ENCODE measurements around the gene NSMCE1.

Gene NSMCE1

GRCh38 chr16:27189335-27189972 is 79.1 kb downstream of the NSMCE1 start:
- DNase-seq = no peak

DNA sequence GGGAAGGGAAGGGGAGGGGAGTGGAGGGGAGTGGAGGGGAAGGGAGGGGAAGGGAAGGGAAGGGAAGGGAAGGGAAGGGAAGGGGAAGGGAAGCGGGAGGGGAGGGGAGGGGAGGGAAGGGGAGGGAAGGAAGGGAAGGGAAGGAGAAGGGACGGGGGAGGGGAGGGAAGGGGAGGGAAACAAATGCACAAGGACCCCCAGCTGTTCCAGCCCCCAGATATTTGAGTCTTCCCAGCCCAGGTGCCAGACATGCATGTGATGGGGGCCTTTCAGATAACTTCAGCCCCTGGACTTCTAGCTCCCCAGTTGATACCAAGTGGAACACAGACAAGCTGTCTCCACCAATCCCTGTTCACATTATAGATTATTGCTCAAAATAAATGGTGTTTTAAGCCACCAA is 79.9 kb downstream of the NSMCE1 start:
- no peak for DNase-seq

DNA sequence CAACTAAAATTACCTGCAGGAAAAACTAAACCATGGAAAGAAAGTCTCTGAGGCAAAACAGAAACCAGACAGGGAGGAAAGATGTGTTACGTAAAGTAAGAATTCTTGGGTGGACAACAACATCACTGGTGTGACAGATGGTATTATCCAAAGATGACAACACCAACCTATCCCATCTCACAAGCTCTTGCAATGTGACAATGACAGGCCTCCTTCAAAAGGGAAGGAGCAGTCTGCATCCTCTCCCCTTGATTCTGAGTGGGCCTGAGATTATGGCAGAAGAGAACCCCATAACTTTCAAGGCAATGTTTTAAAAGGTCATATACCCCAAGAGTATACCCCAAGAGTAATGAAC is 82.8 kb downstream of the NSMCE1 start:
- DNase-seq = no peak

- DNase-seq = no peak
These were observed 85.6 kb downstream of the NSMCE1 start for GRCh38 chr16:27182906-27183405.

DNA sequence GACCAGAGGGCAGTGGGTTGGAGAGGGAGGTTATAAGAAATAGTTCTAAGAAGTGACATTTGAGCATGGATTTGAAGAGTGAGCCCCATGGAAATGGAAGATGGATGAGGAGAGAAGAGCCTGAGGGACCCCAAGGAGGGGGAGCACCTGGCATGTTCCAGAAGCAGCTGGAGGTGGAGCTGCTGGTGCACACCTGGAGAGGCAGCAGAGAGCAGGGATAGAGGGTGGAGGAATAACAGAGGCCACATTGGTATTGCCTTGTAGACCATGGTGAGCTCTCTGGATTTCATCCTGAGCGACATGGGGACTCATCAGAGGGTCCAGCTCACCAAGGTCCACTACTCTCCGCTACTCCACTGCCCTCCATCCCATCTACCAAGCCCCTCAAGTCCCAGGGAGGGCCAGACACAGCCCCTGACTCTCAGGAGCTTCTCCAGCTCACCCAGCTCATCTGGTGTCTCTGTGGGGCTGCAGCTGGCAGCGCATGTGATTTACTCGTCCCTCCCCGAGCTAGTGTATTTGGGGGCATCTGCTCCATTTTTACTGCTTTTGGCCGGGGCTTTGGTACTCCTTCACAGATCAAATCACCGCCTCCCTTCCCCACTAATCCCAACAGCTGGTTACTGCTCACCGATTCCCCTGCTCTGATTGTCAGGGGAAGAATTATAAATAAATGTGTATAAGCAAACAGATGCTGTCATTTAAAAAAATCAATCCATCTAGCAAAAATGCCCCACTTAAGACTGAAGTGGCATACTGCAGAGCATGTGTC is 87.4 kb downstream of the NSMCE1 start:
- DNase-seq = no peak

DNA sequence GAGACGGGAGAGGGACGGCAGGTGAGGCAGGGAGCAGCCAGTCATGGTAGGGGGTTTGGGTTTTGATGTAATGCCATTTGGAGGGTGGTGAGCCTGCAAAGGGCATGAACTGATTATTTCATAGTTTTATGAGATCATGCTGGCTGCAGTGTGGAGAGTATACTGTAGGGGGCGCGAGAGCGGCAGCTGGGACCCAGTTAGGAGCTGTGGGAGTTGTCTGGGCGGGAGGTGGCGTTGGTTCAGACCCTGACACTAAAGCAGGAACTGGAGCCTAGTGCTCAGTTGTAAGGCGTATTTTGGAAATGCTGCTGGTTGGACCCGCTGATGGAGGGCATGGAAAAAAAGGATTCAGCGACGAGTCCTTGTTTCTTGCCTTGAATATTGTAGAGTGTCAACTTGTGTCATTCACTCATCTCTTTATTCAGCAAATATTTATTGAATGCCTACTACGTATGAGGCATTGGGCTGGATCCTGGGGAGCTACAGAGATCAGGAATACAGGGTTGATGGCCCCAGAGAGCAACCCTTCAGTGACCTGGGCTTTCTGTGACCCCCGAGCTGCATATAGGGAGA is 89.0 kb downstream of the NSMCE1 start:
- peak; percentile 89 for DNase-seq

- DNase-seq = no peak
These were observed 91.4 kb downstream of the NSMCE1 start for GRCh38 chr16:27177031-27177774.

DNA sequence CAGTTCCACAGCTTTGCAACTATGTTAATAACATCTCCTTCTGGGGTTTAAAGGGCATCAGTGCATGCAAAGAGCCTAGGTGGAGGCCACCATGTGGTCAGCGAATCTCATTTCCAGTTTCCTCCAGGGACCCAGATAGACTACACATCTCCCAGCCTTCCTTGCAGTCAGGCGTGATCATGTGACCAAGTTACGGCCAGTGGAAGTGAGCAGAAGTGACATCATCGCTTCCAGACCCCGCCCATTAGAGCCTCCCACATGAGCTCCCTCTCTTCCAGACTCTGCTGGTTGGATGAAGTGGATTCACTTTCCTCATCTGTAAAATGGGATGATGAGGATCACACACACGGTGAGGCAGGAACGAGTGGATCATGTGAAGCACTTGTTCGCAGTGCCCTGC is 92.7 kb downstream of the NSMCE1 start:
- DNase-seq = no peak
